Colonic mucosa (tissue), 4 donors: ENCODE data around the gene ADGRV1. TPM values are rescaled to one million over a fixed set of nuclear protein-coding genes. Genes with fewer than 3 reads are reported as not detected.
"Not testable (repeated sequence)": the region's sequence is repeated elsewhere in the genome, so short reads cannot be mapped to it uniquely, and the experiment has no call there.

Experiments
- DNase-seq: peaks from one replicate; pipeline ENCODE4 v3.0.0-alpha.2; 2020
- H3K27ac ChIP-seq: fragments of 200-600 bp; one replicate; pipeline ENCODE4 v1.8.0; 2021
- H3K27me3 ChIP-seq: fragments of 200-600 bp; one replicate; pipeline ENCODE4 v1.8.0; 2021
- H3K36me3 ChIP-seq: fragments of 200-600 bp; one replicate; pipeline ENCODE4 v1.8.0; 2021
- H3K4me1 ChIP-seq: fragments of 200-600 bp; one replicate; pipeline ENCODE4 v1.8.0; 2021; ENCODE audit warnings: mild to moderate bottlenecking
- H3K4me3 ChIP-seq: fragments of 200-600 bp; one replicate; pipeline ENCODE4 v1.8.0; 2021
- H3K9ac ChIP-seq, 2 donors: one replicate each; pipeline ENCODE4 v1.7.0; 2013; ENCODE audit warnings: control low read depth in 2 of 2, low read depth in 2 of 2, low read length in 2 of 2
- H3K9me3 ChIP-seq: fragments of 200-600 bp; one replicate; pipeline ENCODE4 v1.8.0; 2021
- CTCF ChIP-seq: fragments of 200-600 bp; IDR thresholded peaks from one replicate; pipeline ENCODE4 v1.8.0; 2022; ENCODE audit warnings: antibody characterized with exemption, mild to moderate bottlenecking
- intact Hi-C: fragments of 100-400 bp; cut with DNase I; formaldehyde crosslinking; loops from one replicate; pipeline ENCODE4 v1.14.1; 2022
- total RNA-seq, 2 donors: library from RNA; stranded (reverse); fragmentation: NEBNext Ultra II Directional in 1 of 2; extraction: Animal tissue kit (Norgen Biotek cat#: 25700) in 1 of 2; gene quantifications; one replicate each; pipeline ENCODE4 v1.2.1, GENCODE V29; 2021
- donor health status: healthy.
- donor health status: DM: no; HTN: no; CAD: no.
- donor health status: DM: no; HTN: no; CAD: no.

The ADGRV1 gene
- total RNA-seq, 2 donors from 2014 or later, result 5.1 to 12.9 TPM

GRCh38 chr5:90844931-90845330 lies 286.3 kb downstream of the ADGRV1 start:
- Histone ChIP-seq H3K27ac (no peak overlapping the region), H3K9me3 (no peaks in the 10 kb centered on the region), H3K4me3 (no peak overlapping the region), H3K4me1 (no peaks in the 10 kb centered on the region), H3K27me3 (no peaks in the 10 kb centered on the region), H3K9ac (no peak overlapping the region), H3K36me3 (no peaks in the 10 kb centered on the region)
- DNase-seq, result no peak
- intact Hi-C loops, result no loop called here
- no peak for TF ChIP-seq CTCF

- H3K36me3 ChIP-seq, result no peaks in the 10 kb centered on the region
- no peaks in the 10 kb centered on the region for H3K27me3 ChIP-seq
- H3K27ac ChIP-seq, result no peak overlapping the region
- H3K9me3 ChIP-seq, result no peaks in the 10 kb centered on the region
- DNase-seq, result no peak
- H3K9ac ChIP-seq, result no peak overlapping the region
- H3K4me3 ChIP-seq, result no peak overlapping the region
- TF ChIP-seq CTCF, result no peak
- no peaks in the 10 kb centered on the region for H3K4me1 ChIP-seq
- intact Hi-C loops, result no loop called here
These were observed 287.3 kb downstream of the ADGRV1 start for GRCh38 chr5:90845723-90846554.

- H3K27ac ChIP-seq, H3K4me1 ChIP-seq, H3K9me3 ChIP-seq, DNase-seq, H3K36me3 ChIP-seq, H3K4me3 ChIP-seq, H3K9ac ChIP-seq, H3K27me3 ChIP-seq, intact Hi-C loops: not testable (repeated sequence)
These were observed 289.0 kb downstream of the ADGRV1 start for GRCh38 chr5:90847606-90848005.

- Histone ChIP-seq H3K9ac (no peak overlapping the region), H3K4me3 (no peak overlapping the region), H3K27ac (no peak overlapping the region), H3K4me1 (no peaks in the 10 kb centered on the region), H3K36me3 (no peaks in the 10 kb centered on the region), H3K9me3 (no peaks in the 10 kb centered on the region), H3K27me3 (no peaks in the 10 kb centered on the region)
- TF ChIP-seq CTCF, result no peak
- DNase-seq, result no peak
- intact Hi-C loops, result no loop called here
These were observed 291.3 kb downstream of the ADGRV1 start for GRCh38 chr5:90849939-90850338.

- intact Hi-C loops, result no loop called here
- no peak overlapping the region for H3K4me3 ChIP-seq
- H3K27me3 ChIP-seq, result no peaks in the 10 kb centered on the region
- H3K9ac ChIP-seq, result no peak overlapping the region
- no peak for TF ChIP-seq CTCF
- no peaks in the 10 kb centered on the region for H3K4me1 ChIP-seq
- no peaks in the 10 kb centered on the region for H3K36me3 ChIP-seq
- no peak overlapping the region for H3K27ac ChIP-seq
- no peaks in the 10 kb centered on the region for H3K9me3 ChIP-seq
- DNase-seq, result no peak
These were observed 293.9 kb downstream of the ADGRV1 start for GRCh38 chr5:90852531-90852930.

GRCh38 chr5:90853750-90854149 lies 295.2 kb downstream of the ADGRV1 start:
- no peak overlapping the region for H3K4me3 ChIP-seq
- DNase-seq, result no peak
- no peaks in the 10 kb centered on the region for H3K36me3 ChIP-seq
- intact Hi-C loops, result no loop called here
- no peak overlapping the region for H3K27ac ChIP-seq
- H3K27me3 ChIP-seq, result no peaks in the 10 kb centered on the region
- H3K9me3 ChIP-seq, result no peaks in the 10 kb centered on the region
- TF ChIP-seq CTCF, result no peak
- no peak overlapping the region for H3K9ac ChIP-seq
- H3K4me1 ChIP-seq, result no peaks in the 10 kb centered on the region
